WERI-Rb-1 (cell line): ENCODE results near the gene BIVM.

Experiments used
- DNase-seq: peaks from one replicate; pipeline ENCODE4 v3.0.0-alpha.2; 2020
- H3K27ac ChIP-seq: fragments of 250-450 bp; sonication (Bioruptor Pico); 2 replicates; pipeline ENCODE4 v1.5.1; 2020; ENCODE audit warnings: mild to moderate bottlenecking, moderate library complexity
- H3K27me3 ChIP-seq: fragments of 250-450 bp; sonication (Bioruptor Pico); 2 replicates; pipeline ENCODE4 v1.5.1; 2021; ENCODE audit warnings: mild to moderate bottlenecking, low read depth, moderate library complexity; ENCODE audit not compliant: insufficient read depth, severe bottlenecking
- H3K36me3 ChIP-seq: fragments of 250-450 bp; sonication (Bioruptor Pico); 2 replicates; pipeline ENCODE4 v1.5.1; 2020; ENCODE audit warnings: mild to moderate bottlenecking, moderate library complexity
- H3K4me3 ChIP-seq: 2 replicates; pipeline ENCODE4 v1.5.1; 2011; ENCODE audit warnings: low read depth, mild to moderate bottlenecking, control low read depth, low read length
- H3K9me3 ChIP-seq: fragments of 250-450 bp; sonication (Bioruptor Pico); 2 replicates; pipeline ENCODE4 v1.5.1; 2021; ENCODE audit warnings: mild to moderate bottlenecking, moderate library complexity; ENCODE audit not compliant: severe bottlenecking
- TF ChIP-seq, protein P1 (sequence below): IDR thresholded peaks from 2 replicates; pipeline ENCODE4 v1.5.1; 2011; ENCODE audit warnings: low read depth, mild to moderate bottlenecking, control low read depth, inconsistent platforms, low read length

The BIVM gene

DNA sequence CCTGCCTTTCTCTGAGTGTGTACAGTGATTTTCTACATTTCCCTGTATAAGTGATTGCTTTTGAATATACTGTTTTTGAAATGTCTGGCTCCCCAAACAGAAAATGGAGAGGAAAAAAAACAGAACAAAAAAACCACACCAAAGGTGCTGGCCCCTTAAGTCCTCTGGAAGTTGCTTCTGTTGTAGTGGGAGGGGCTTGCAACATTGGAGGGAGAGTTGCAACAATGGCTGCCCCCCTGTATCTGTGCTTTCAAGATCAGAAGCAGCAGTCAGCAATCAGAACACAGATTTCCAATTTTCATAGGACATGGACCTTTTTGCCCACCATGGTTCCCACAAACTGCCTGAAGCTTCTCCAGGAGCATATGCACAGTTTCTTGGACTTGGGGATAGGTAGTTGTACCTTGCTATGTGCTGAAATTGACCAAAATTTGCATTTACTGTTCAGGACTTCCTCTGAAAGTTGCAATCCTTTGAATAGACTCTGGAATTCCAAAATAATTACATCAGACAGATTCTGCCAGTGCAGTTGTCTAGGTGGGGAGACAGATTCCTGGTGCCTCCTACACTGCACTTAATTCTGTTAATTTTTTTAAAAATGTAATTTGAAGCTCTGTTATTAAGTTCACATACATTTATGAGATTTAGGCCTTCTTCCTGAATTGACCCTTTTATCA lies 13.8 kb downstream of the BIVM start:
- Histone ChIP-seq H3K4me3 (no peak overlapping the region), H3K27me3 (no peaks in the 10 kb centered on the region), H3K36me3 (peaks cover 53% of the 10 kb centered on the region), H3K27ac (no peak overlapping the region), H3K9me3 (no peaks in the 10 kb centered on the region)
- no peak for DNase-seq
- TF ChIP-seq, protein P1, sequence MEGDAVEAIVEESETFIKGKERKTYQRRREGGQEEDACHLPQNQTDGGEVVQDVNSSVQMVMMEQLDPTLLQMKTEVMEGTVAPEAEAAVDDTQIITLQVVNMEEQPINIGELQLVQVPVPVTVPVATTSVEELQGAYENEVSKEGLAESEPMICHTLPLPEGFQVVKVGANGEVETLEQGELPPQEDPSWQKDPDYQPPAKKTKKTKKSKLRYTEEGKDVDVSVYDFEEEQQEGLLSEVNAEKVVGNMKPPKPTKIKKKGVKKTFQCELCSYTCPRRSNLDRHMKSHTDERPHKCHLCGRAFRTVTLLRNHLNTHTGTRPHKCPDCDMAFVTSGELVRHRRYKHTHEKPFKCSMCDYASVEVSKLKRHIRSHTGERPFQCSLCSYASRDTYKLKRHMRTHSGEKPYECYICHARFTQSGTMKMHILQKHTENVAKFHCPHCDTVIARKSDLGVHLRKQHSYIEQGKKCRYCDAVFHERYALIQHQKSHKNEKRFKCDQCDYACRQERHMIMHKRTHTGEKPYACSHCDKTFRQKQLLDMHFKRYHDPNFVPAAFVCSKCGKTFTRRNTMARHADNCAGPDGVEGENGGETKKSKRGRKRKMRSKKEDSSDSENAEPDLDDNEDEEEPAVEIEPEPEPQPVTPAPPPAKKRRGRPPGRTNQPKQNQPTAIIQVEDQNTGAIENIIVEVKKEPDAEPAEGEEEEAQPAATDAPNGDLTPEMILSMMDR: no peak

DNA sequence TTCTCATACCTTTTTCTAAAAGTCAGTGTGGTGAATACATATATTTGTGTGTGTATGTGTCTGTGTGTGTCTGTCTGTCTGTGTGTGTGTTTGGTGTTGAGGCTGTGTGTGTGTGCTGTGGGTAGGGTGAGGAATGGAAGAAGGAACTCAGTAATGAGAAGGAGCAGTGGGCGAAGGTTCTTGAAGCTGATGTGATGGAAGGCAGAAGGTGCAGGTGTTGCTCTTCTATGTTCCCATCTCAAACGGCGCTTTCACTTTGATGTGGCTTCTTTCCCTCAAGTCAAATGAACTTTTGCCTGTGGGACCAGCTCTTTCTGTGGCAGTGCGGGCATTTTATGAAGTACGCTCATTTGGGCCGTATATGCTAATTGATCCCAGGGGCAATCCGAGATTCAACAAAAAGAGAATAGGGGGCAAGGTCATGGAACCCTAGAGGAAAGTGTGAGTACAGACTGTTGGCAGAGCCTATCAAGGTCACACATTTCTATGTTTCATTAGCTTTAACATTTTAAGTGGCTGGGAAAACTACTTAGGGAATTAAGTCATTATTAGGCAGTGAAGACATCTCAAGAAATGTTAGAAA lies 15.2 kb downstream of the BIVM start:
- no peaks in the 10 kb centered on the region for H3K9me3 ChIP-seq
- H3K36me3 ChIP-seq: peaks cover 52% of the 10 kb centered on the region
- H3K27me3 ChIP-seq: no peaks in the 10 kb centered on the region
- TF ChIP-seq, protein P1: no peak
- DNase-seq: no peak
- no peak overlapping the region for H3K4me3 ChIP-seq
- no peak overlapping the region for H3K27ac ChIP-seq

DNA sequence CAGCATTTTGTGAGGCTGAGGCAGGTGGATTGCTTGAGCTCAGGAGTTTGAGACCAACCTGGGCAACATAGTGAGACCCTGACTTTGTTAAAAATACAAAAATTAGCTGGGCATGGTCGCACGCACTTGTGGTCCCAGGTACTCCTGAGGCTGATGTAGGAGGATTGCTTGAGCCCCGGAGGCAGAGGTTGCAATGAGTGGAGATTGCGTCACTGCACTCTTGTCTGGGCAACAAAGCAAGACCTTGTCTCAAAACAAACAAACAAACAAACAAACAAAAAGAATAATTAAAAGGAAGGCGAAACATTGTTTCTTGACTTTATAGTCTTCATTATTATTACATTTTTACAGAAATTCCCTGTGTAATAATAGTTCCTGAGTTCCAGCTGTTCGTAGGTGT lies 15.9 kb downstream of the BIVM start:
- DNase-seq: no peak
- H3K27ac ChIP-seq: no peak overlapping the region
- H3K36me3 ChIP-seq: peaks cover 55% of the 10 kb centered on the region
- H3K27me3 ChIP-seq: no peaks in the 10 kb centered on the region
- TF ChIP-seq, protein P1: no peak
- H3K4me3 ChIP-seq: no peak overlapping the region
- H3K9me3 ChIP-seq: no peaks in the 10 kb centered on the region

DNA sequence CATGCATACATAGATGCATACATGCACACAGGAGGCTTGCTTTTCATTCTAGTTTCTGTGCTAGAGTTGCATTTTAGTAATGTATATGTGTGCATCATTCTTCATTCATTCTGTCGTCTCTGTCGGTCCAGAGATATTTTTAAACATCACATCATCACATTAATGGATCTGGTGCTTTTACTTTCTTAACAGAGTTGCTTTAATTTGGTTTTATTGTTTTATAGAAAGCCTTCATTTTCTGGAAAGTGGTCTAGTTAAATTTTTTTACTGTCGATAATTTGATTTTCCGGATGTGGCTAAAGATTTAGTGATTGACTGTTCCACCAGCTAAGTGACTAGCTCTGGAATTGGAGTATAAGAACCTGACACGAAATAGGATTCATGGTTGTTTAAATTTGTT lies 16.9 kb downstream of the BIVM start:
- H3K36me3 ChIP-seq: peaks cover 53% of the 10 kb centered on the region
- H3K27me3 ChIP-seq: no peaks in the 10 kb centered on the region
- H3K27ac ChIP-seq: no peak overlapping the region
- TF ChIP-seq, protein P1: no peak
- no peak overlapping the region for H3K4me3 ChIP-seq
- no peaks in the 10 kb centered on the region for H3K9me3 ChIP-seq
- DNase-seq: no peak

DNA sequence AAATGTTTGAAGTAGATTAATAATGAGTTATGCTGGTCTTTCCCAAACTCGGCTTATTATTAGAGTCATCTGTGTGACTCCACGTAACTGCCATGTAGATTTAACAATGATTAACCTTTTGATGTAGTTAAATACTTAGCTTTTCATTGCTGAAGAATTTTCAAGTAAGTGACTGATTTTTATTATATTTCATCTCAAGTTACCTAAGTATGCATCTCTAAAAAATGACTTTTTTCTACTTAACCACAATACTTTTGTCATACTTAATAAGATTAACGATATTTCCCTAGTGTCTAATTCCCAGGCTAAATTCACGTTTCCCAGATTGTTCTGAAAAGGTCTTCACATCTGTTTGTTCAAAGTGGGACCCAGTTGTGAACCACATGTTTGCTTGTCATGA lies 17.8 kb downstream of the BIVM start:
- Histone ChIP-seq H3K27ac (no peak overlapping the region), H3K4me3 (no peak overlapping the region), H3K27me3 (no peaks in the 10 kb centered on the region), H3K36me3 (peaks cover 53% of the 10 kb centered on the region), H3K9me3 (no peaks in the 10 kb centered on the region)
- TF ChIP-seq, protein P1: no peak
- DNase-seq: no peak

DNA sequence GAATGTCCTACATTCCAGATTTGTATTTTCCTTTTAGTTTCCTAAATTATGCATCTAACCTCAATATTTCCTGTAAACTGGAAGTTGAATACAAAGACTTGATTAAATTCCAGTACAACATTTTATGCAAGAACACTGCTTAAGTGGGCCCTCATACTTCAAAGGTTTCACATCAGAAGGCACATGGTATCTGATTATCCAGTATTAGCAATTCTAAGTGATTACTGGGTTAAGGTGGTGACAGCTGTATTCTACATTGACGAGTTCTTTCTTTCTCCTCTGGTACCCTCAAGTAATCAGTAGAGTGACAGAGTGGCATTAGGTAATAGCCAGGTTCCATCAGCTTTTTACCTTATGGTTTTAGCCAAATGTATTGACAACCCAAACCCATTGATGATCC lies 18.3 kb downstream of the BIVM start:
- no peak for DNase-seq
- TF ChIP-seq, protein P1: no peak
- Histone ChIP-seq H3K36me3 (peaks cover 57% of the 10 kb centered on the region), H3K27me3 (no peaks in the 10 kb centered on the region), H3K27ac (no peak overlapping the region), H3K4me3 (no peak overlapping the region), H3K9me3 (no peaks in the 10 kb centered on the region)
